Right lobe of liver (tissue), 6 donors: ENCODE results near the gene ZCCHC12. TPM values are rescaled to one million over a fixed set of nuclear protein-coding genes. Genes with fewer than 3 reads are reported as not detected.

Experiments
- ATAC-seq, 4 donors: fragments of 200-7000 bp; cut with Tn5 transposase; one replicate each; pipeline ENCODE4 v1.9.1; 2020; ENCODE audit warnings: mild to moderate bottlenecking in 4 of 4, moderate library complexity in 4 of 4
- DNase-seq, 3 donors: peaks; one replicate each; pipeline ENCODE4 v3.0.0-alpha.2; 2020
- H3K27ac ChIP-seq, 3 donors: fragments of 200-600 bp; one replicate each; pipeline ENCODE4 v1.8.0; 2022
- H3K27me3 ChIP-seq, 2 donors: fragments of 200-600 bp; one replicate each; pipeline ENCODE4 v1.8.0; 2022
- H3K36me3 ChIP-seq, 4 donors: fragments of 200-600 bp; sonication (generic) in 1 of 4; one replicate each; pipeline versions ENCODE4 v1.5.1 to v1.8.0; 2017 to 2022; ENCODE audit warnings: control low read depth in 1 of 4
- H3K4me1 ChIP-seq, 4 donors: fragments of 200-600 bp; sonication (generic) in 1 of 4; one replicate each; pipeline versions ENCODE4 v1.5.1 to v1.8.0; 2017 to 2022; ENCODE audit warnings: control low read depth in 1 of 4
- H3K4me3 ChIP-seq, 3 donors: fragments of 200-600 bp; one replicate each; pipeline ENCODE4 v1.8.0; 2022
- H3K9me3 ChIP-seq, 4 donors: fragments of 200-600 bp; sonication (generic) in 1 of 4; one replicate each; pipeline versions ENCODE4 v1.5.1 to v1.8.0; 2017 to 2022; ENCODE audit warnings: control low read depth in 1 of 4
- CTCF ChIP-seq, 4 donors: fragments of 200-600 bp in 3 of 4; fragments of 450-650 bp in 1 of 4; IDR thresholded peaks; one replicate each; pipeline versions ENCODE4 v1.5.1 to v1.8.0; 2016 to 2022; ENCODE audit warnings: antibody characterized with exemption in 4 of 4, mild to moderate bottlenecking in 2 of 4
- POLR2A ChIP-seq: fragments of 450-650 bp; IDR thresholded peaks from one replicate; pipeline ENCODE4 v1.6.1; 2017; ENCODE audit warnings: antibody characterized with exemption, mild to moderate bottlenecking
- WGBS: methylation state at CpG from one replicate; pipeline ENCODE4 v1.1.6; 2018; ENCODE audit warnings: low coverage, low lambda C conversion rate; ENCODE audit not compliant: insufficient coverage; ENCODE audit errors: missing lambda C conversion rate; 5-methylcytosine and 5-hydroxymethylcytosine counted together
- intact Hi-C, 2 donors: fragments of 100-400 bp; cut with DNase I; formaldehyde crosslinking; loops; one replicate each; pipeline versions ENCODE4 v1.11.2 to v1.14.1; 2022
- total RNA-seq, 6 experiments: library from RNA; depleted of rRNA in 2 of 6; stranded (reverse); fragments of >200 nt in 2 of 6; fragmentation: NEBNext Ultra II Directional in 3 of 6; extraction: Animal tissue kit (Norgen Biotek cat#: 25700) in 3 of 6; gene quantifications; one replicate each; pipeline versions ENCODE4 v1.1.0 to v1.2.4, GENCODE V29; 2016 to 2023
- donor health status: DM: no; HTN: yes; CAD: no.
- donor health status: DM: no; HTN: no; CAD: no.
- donor health status: DM: no; HTN: no; CAD: no.
- donor health status: DM: no; HTN: yes; CAD: no.
- donor health status: DM: no; HTN: yes; CAD: no.

Gene ZCCHC12
- total RNA-seq, 6 experiments from 2014 or later, result not detected

DNA sequence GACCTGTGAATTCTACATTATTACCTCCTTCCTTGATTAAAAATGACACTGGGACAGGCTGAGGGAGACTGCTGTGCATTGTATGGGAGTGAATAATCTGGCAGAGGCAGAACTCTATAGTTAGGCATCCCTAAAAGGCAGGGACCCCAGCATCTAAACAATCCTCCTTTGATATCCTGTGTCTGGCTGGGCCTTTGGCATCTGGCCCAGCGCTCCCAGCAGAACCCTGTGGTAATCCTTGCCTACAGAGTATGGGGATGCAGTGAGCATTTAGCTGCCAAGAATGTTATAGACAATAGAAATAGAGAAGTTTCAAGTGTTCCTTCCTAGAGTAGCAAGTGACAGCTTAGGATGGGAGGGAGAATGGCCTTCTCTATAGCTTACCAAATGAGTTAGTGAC is 38.5 kb downstream of the ZCCHC12 start:
- 50% methylated on average over 1 of the region's 1 CpG for WGBS
- H3K9me3 ChIP-seq, result no peaks in the 10 kb centered on the region

GRCh38 chrX:118862979-118863378 is 39.4 kb downstream of the ZCCHC12 start:
- Histone ChIP-seq H3K27me3 (no peaks in the 10 kb centered on the region), H3K27ac (no peak overlapping the region), H3K36me3 (no peaks in the 10 kb centered on the region), H3K4me3 (no peak overlapping the region), H3K9me3 (no peaks in the 10 kb centered on the region), H3K4me1 (no peaks in the 10 kb centered on the region)
- DNase-seq, result no peak
- TF ChIP-seq POLR2A (no peak), CTCF (IDR thresholded peaks at IDR 0.05) (no peak)
- whole genome bisulfite sequencing, result 45% methylated on average over 4 of the region's 4 CpGs
- intact Hi-C loops, result no loop called here
- no peak for ATAC-seq

More for the DNA sequence above, 38.5 kb downstream of the ZCCHC12 start:
- no peaks in the 10 kb centered on the region for H3K4me1 ChIP-seq
- no peak for ATAC-seq
- DNase-seq, result no peak
- H3K27ac ChIP-seq, result no peak overlapping the region
- no peak overlapping the region for H3K4me3 ChIP-seq
- H3K36me3 ChIP-seq, result no peaks in the 10 kb centered on the region
- TF ChIP-seq CTCF (IDR thresholded peaks at IDR 0.05) (no peak), POLR2A (no peak)
- H3K27me3 ChIP-seq, result no peaks in the 10 kb centered on the region
- intact Hi-C loops, result no loop called here

DNA sequence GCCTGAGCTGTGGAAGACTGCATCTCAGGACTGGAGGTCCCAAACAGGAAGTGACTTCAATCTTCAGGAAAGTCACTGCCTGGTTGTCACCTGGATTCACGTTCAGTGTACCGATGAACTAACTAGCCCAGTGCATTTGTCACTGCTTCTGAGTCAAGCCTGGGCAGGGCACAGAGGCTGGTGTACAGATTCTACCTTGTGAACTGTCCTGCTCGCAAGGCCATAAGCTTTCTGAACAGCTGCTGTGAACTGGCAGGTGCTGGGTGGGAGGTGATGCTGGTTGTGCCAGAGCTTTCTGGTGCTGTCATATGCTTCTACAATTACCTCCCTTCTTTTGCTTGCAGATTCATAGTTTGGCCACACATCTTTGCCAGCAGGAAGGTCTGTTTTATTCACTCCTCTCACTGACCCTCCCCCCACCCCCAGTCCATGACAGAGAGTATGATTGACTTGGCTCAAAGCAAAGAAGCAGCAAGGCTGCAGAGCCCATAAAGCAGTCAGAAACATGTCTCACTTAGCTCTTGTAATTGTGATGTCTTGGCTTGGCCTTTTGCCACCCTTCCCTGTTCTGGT is 40.5 kb downstream of the ZCCHC12 start:
- H3K9me3 ChIP-seq, result no peaks in the 10 kb centered on the region
- ATAC-seq (no peak), DNase-seq (no peak)
- no peak overlapping the region for H3K4me3 ChIP-seq
- H3K36me3 ChIP-seq, result no peaks in the 10 kb centered on the region
- no peak overlapping the region for H3K27ac ChIP-seq
- H3K27me3 ChIP-seq, result no peaks in the 10 kb centered on the region
- intact Hi-C loops, result no loop called here
- TF ChIP-seq POLR2A, result no peak
- TF ChIP-seq CTCF (IDR thresholded peaks at IDR 0.05), result no peak
- WGBS, result 67% methylated on average over 1 of the region's 3 CpGs
- H3K4me1 ChIP-seq, result no peaks in the 10 kb centered on the region

- ATAC-seq (no peak), DNase-seq (no peak)
- intact Hi-C loops, result no loop called here
- no peak overlapping the region for H3K4me3 ChIP-seq
- H3K4me1 ChIP-seq, result no peaks in the 10 kb centered on the region
- H3K27ac ChIP-seq, result no peak overlapping the region
- H3K36me3 ChIP-seq, result no peaks in the 10 kb centered on the region
- H3K27me3 ChIP-seq, result no peaks in the 10 kb centered on the region
- no peaks in the 10 kb centered on the region for H3K9me3 ChIP-seq
- no peak for TF ChIP-seq POLR2A
- TF ChIP-seq CTCF (IDR thresholded peaks at IDR 0.05), result no peak
- 33% methylated on average over 1 of the region's 1 CpG for WGBS
These were observed 41.6 kb downstream of the ZCCHC12 start for GRCh38 chrX:118865231-118865630.

GRCh38 chrX:118867251-118867650 is 43.6 kb downstream of the ZCCHC12 start:
- 71% methylated on average over 3 of the region's 3 CpGs for WGBS

More at GRCh38 chrX:118867251-118867650, 43.6 kb downstream of the ZCCHC12 start:
- Histone ChIP-seq H3K4me3 (no peak overlapping the region), H3K36me3 (no peaks in the 10 kb centered on the region), H3K9me3 (no peaks in the 10 kb centered on the region), H3K27me3 (no peaks in the 10 kb centered on the region), H3K27ac (no peak overlapping the region), H3K4me1 (peaks cover 0 to 5% (median 0%) of the 10 kb centered on the region in 4 donors)
- TF ChIP-seq POLR2A, result no peak
- no peak for TF ChIP-seq CTCF (IDR thresholded peaks at IDR 0.05)
- no peak for DNase-seq
- no peak for ATAC-seq
- intact Hi-C loops, result no loop called here
